ENCODE data around the gene PGAP3.
A peak's percentile ranks its signal among the peaks of the same experiment; 100 is the strongest.

Gene PGAP3

GRCh38 chr17:39636587-39636926 lies 51.3 kb downstream of the PGAP3 start:
- no peak for DNase-seq

GRCh38 chr17:39635614-39636176 lies 52.2 kb downstream of the PGAP3 start:
- DNase-seq, result no peak

GRCh38 chr17:39634384-39634871 lies 53.4 kb downstream of the PGAP3 start:
- no peak for DNase-seq

GRCh38 chr17:39633570-39634183 lies 54.2 kb downstream of the PGAP3 start:
- no peak for DNase-seq

- no peak for DNase-seq
Observed at GRCh38 chr17:39632153-39632941, 55.5 kb downstream of the PGAP3 start.

- no peak for DNase-seq
Observed at GRCh38 chr17:39631403-39631802, 56.5 kb downstream of the PGAP3 start.

GRCh38 chr17:39629898-39630297 lies 58.0 kb downstream of the PGAP3 start:
- DNase-seq, result no peak

- no peak for DNase-seq
Observed at GRCh38 chr17:39629494-39629880, 58.4 kb downstream of the PGAP3 start.

GRCh38 chr17:39628655-39629493 lies 59.0 kb downstream of the PGAP3 start:
- DNase-seq, result no peak

- DNase-seq, result no peak
Observed at GRCh38 chr17:39627712-39628516, 59.9 kb downstream of the PGAP3 start.

- no peak for DNase-seq
Observed at GRCh38 chr17:39627047-39627711, 60.7 kb downstream of the PGAP3 start.

- peak; percentile 39 to 41 for DNase-seq
Observed at GRCh38 chr17:39626171-39627046, 61.4 kb downstream of the PGAP3 start, which contains the start of gene PPP1R1B. TSS of gene PPP1R1B (plus strand) at chr17:39626952. CDS start at chr17:39627393, 441 bp downstream.

GRCh38 chr17:39625198-39625785 lies 62.6 kb downstream of the PGAP3 start:
- no peak for DNase-seq

- DNase-seq, result no peak
Observed at GRCh38 chr17:39624313-39624712, 63.5 kb downstream of the PGAP3 start.

GRCh38 chr17:39623356-39623950 lies 64.4 kb downstream of the PGAP3 start:
- DNase-seq, result peak; percentile 83 to 87

- peak in 1 of 2 experiments; percentile 25 for DNase-seq
Observed at GRCh38 chr17:39622380-39623006, 65.4 kb downstream of the PGAP3 start.

GRCh38 chr17:39621523-39622379 lies 66.1 kb downstream of the PGAP3 start:
- peak; percentile 79 to 86 for DNase-seq

Data from activated CD4-positive, alpha-beta T cell treated with anti-CD3 and anti-CD28 coated beads, Interleukin-2, amount 50 U/mL, for 4 hours (primary cell).